ENCODE results near the gene TERF2IP. TPM values are rescaled to one million over a fixed set of nuclear protein-coding genes. Genes with fewer than 3 reads are reported as not detected.
A peak's percentile ranks its signal among the peaks of the same experiment; 100 is the strongest.

TERF2IP gene
- polyA plus RNA-seq, 1 donor from 2014 or later, result 752 TPM

DNA sequence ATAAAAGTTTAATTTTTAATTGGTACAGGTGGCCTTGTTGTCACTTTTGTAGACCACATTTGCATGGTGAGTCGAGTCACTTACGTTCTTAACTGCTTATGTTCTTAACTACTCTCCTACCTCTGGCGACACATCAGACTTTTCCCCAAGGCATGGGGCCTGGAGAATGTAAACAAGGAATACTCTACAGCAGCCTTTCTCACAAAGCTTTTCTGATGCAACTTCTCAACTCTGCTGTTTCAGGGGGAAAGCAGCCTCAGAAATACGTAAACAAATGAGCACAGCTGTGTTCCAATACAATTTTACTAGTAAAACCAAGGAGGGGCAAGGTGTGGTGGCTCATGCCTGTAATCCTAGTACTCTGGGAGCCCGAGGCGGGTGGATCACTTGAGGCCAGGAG is 7.0 kb upstream of the TERF2IP start:
- TF ChIP-seq, protein P1, sequence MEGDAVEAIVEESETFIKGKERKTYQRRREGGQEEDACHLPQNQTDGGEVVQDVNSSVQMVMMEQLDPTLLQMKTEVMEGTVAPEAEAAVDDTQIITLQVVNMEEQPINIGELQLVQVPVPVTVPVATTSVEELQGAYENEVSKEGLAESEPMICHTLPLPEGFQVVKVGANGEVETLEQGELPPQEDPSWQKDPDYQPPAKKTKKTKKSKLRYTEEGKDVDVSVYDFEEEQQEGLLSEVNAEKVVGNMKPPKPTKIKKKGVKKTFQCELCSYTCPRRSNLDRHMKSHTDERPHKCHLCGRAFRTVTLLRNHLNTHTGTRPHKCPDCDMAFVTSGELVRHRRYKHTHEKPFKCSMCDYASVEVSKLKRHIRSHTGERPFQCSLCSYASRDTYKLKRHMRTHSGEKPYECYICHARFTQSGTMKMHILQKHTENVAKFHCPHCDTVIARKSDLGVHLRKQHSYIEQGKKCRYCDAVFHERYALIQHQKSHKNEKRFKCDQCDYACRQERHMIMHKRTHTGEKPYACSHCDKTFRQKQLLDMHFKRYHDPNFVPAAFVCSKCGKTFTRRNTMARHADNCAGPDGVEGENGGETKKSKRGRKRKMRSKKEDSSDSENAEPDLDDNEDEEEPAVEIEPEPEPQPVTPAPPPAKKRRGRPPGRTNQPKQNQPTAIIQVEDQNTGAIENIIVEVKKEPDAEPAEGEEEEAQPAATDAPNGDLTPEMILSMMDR (IDR thresholded peaks at IDR 0.05; ENCODE audit: poor library complexity, severe bottlenecking), result no peak
- no peak for TF ChIP-seq SMC3 (conservative IDR thresholded peaks at IDR 0.05; ENCODE audit: poor library complexity)
- TF ChIP-seq, protein P2, sequence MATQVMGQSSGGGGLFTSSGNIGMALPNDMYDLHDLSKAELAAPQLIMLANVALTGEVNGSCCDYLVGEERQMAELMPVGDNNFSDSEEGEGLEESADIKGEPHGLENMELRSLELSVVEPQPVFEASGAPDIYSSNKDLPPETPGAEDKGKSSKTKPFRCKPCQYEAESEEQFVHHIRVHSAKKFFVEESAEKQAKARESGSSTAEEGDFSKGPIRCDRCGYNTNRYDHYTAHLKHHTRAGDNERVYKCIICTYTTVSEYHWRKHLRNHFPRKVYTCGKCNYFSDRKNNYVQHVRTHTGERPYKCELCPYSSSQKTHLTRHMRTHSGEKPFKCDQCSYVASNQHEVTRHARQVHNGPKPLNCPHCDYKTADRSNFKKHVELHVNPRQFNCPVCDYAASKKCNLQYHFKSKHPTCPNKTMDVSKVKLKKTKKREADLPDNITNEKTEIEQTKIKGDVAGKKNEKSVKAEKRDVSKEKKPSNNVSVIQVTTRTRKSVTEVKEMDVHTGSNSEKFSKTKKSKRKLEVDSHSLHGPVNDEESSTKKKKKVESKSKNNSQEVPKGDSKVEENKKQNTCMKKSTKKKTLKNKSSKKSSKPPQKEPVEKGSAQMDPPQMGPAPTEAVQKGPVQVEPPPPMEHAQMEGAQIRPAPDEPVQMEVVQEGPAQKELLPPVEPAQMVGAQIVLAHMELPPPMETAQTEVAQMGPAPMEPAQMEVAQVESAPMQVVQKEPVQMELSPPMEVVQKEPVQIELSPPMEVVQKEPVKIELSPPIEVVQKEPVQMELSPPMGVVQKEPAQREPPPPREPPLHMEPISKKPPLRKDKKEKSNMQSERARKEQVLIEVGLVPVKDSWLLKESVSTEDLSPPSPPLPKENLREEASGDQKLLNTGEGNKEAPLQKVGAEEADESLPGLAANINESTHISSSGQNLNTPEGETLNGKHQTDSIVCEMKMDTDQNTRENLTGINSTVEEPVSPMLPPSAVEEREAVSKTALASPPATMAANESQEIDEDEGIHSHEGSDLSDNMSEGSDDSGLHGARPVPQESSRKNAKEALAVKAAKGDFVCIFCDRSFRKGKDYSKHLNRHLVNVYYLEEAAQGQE (IDR thresholded peaks at IDR 0.05; ENCODE audit: borderline replicate concordance), result no peak
- TF ChIP-seq TAF1 (IDR thresholded peaks at IDR 0.05; ENCODE audit: low read depth), result no peak
- TF ChIP-seq EP300 (conservative IDR thresholded peaks at IDR 0.05; ENCODE audit: poor library complexity, severe bottlenecking), result no peak
- TF ChIP-seq EZH2 (IDR thresholded peaks at IDR 0.05; ENCODE audit: borderline replicate concordance, insufficient read depth, low read length, poor library complexity, severe bottlenecking), result no peak
- no peak for TF ChIP-seq POLR2AphosphoS5 (IDR thresholded peaks at IDR 0.05)
- TF ChIP-seq RAD21 (conservative IDR thresholded peaks at IDR 0.05), result no peak
- TF ChIP-seq MXI1 (conservative IDR thresholded peaks at IDR 0.05; ENCODE audit: poor library complexity, severe bottlenecking), result no peak
- no peak overlapping the region for H3K9ac ChIP-seq (ENCODE audit: low read length)
- H3K27ac ChIP-seq (ENCODE audit: low read length), result no peak overlapping the region
- no peaks in the 10 kb centered on the region for H3K27me3 ChIP-seq (ENCODE audit: insufficient read depth, low read depth, low read length)
- no peak overlapping the region for H3K4me2 ChIP-seq (ENCODE audit: low read length)
- H3K9me3 ChIP-seq (ENCODE audit: low read length), result no peaks in the 10 kb centered on the region
- no peaks in the 10 kb centered on the region for H4K20me1 ChIP-seq (ENCODE audit: insufficient read depth)
- no peak overlapping the region for H2AFZ ChIP-seq (ENCODE audit: low read depth, low read length)
- no peaks in the 10 kb centered on the region for H3K36me3 ChIP-seq (ENCODE audit: insufficient read depth, low read length)
- H3F3A ChIP-seq (ENCODE audit: insufficient read depth, low read length, poor library complexity, severe bottlenecking), result no peaks in the 10 kb centered on the region
- H3K79me2 ChIP-seq (replicated peaks; ENCODE audit: insufficient read depth, low read length), result peaks cover 25% of the 10 kb centered on the region
- H3K9me2 ChIP-seq (ENCODE audit: insufficient read depth, low read length), result no peaks in the 10 kb centered on the region
- no peak overlapping the region for H3K4me3 ChIP-seq (ENCODE audit: low read length)

DNA sequence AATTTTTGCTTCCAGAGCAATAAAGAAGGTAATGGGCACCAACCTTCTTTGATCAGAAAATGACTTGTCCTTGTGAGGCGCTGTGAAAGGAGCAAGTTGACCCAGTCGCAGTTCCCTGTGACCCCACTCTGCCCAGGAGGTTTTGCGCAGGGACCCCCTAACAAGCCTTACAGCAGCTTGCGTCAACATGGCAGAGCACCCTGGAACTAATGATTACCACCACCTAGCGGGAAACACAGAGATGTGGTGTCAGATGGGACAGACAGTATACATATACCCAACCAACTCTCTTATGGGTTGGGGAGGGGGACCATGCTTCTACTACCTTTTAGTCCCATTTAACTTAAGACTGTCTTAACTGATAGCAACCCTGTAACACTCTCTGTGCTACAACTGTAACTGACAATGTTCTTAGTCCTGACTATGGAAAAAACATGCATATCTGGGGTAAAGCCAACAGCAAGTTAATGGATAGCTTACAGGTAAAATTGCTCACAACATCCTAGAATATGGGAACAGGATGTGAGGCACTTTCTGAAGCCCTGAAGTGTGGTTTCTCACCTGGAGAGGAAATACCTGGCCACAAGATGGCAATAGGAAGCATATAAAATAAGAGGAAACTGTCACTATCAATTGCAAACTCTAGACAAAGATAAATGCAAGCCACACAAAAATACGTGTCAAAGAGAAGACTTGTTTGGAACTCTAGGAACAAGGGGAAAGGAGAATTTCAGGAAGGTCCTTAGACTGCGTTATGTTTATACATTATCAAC is 3.1 kb upstream of the TERF2IP start:
- Histone ChIP-seq H3K27ac (ENCODE audit: low read length) (no peak overlapping the region), H3K79me2 (replicated peaks; ENCODE audit: insufficient read depth, low read length) (peaks cover 52% of the 10 kb centered on the region), H3F3A (ENCODE audit: insufficient read depth, low read length, poor library complexity, severe bottlenecking) (peaks cover 1% of the 10 kb centered on the region), H2AFZ (ENCODE audit: low read depth, low read length) (no peak overlapping the region), H3K9me3 (ENCODE audit: low read length) (no peaks in the 10 kb centered on the region), H3K27me3 (ENCODE audit: insufficient read depth, low read depth, low read length) (no peaks in the 10 kb centered on the region), H3K4me3 (ENCODE audit: low read length) (no peak overlapping the region), H3K9me2 (ENCODE audit: insufficient read depth, low read length) (no peaks in the 10 kb centered on the region), H3K9ac (ENCODE audit: low read length) (no peak overlapping the region), H4K20me1 (ENCODE audit: insufficient read depth) (no peaks in the 10 kb centered on the region), H3K36me3 (ENCODE audit: insufficient read depth, low read length) (no peaks in the 10 kb centered on the region), H3K4me2 (ENCODE audit: low read length) (no peak overlapping the region)
- TF ChIP-seq MXI1 (conservative IDR thresholded peaks at IDR 0.05; ENCODE audit: poor library complexity, severe bottlenecking) (no peak), EZH2 (IDR thresholded peaks at IDR 0.05; ENCODE audit: borderline replicate concordance, insufficient read depth, low read length, poor library complexity, severe bottlenecking) (no peak), EP300 (conservative IDR thresholded peaks at IDR 0.05; ENCODE audit: poor library complexity, severe bottlenecking) (no peak), POLR2AphosphoS5 (IDR thresholded peaks at IDR 0.05) (no peak), SMC3 (conservative IDR thresholded peaks at IDR 0.05; ENCODE audit: poor library complexity) (peak; percentile 33)
- TF ChIP-seq, protein P1 (IDR thresholded peaks at IDR 0.05; ENCODE audit: poor library complexity, severe bottlenecking), result peak; percentile 31

Data from neural cell (in vitro differentiated cells).